ENCODE data around the gene SLC25A14.
"Not testable (repeated sequence)": the region's sequence is repeated elsewhere in the genome, so short reads cannot be mapped to it uniquely, and the experiment has no call there.

The SLC25A14 gene

GRCh38 chrX:130339408-130340222 is at the start of gene SLC25A14:
Gene SLC25A14 (plus strand): TSS chrX:130339919. CDS start chrX:130340279, 360 bp downstream.
- peaks cover 3% of the 10 kb centered on the region for H3K4me1 ChIP-seq (ENCODE audit: control insufficient read depth, insufficient read depth, low read length, unreplicated experiment)
- H3K36me3 ChIP-seq (ENCODE audit: insufficient read depth, low read length), result no peaks in the 10 kb centered on the region
- H3K79me2 ChIP-seq (ENCODE audit: control insufficient read depth, insufficient read depth, low read length, unreplicated experiment), result peaks cover 3% of the 10 kb centered on the region
- H3K4me3 ChIP-seq (ENCODE audit: low read depth, low read length), result peak within 1 kb of the TSS; percentile 89
- H3K27me3 ChIP-seq (ENCODE audit: insufficient read depth, low read length), result no peaks in the 10 kb centered on the region
- H2AFZ ChIP-seq (ENCODE audit: low read length, unreplicated experiment), result peak within 1 kb of the TSS; percentile 81
- peak within 1 kb of the TSS; percentile 16; the same call in 1 of the 2 replicates for H3K27ac ChIP-seq (ENCODE audit: low read depth, low read length)

- Histone ChIP-seq H3K4me1 (ENCODE audit: control insufficient read depth, insufficient read depth, low read length, unreplicated experiment) (peaks cover 21% of the 10 kb centered on the region), H3K27me3 (ENCODE audit: insufficient read depth, low read length) (no peaks in the 10 kb centered on the region), H3K36me3 (ENCODE audit: insufficient read depth, low read length) (no peaks in the 10 kb centered on the region), H3K4me3 (ENCODE audit: low read depth, low read length) (no peak overlapping the region), H2AFZ (ENCODE audit: low read length, unreplicated experiment) (no peak overlapping the region), H3K27ac (ENCODE audit: low read depth, low read length) (no peak overlapping the region), H3K79me2 (ENCODE audit: control insufficient read depth, insufficient read depth, low read length, unreplicated experiment) (no peaks in the 10 kb centered on the region)
Measured at GRCh38 chrX:130295519-130296296, 44.0 kb upstream of the SLC25A14 start.

GRCh38 chrX:130296297-130296678 is 43.4 kb upstream of the SLC25A14 start:
- no peak overlapping the region for H3K27ac ChIP-seq (ENCODE audit: low read depth, low read length)
- H3K4me3 ChIP-seq (ENCODE audit: low read depth, low read length), result 0 out of 2 replicates have a peak overlapping the region, but pooled peaks have one; percentile 37
- H2AFZ ChIP-seq (ENCODE audit: low read length, unreplicated experiment), result no peak overlapping the region
- no peaks in the 10 kb centered on the region for H3K36me3 ChIP-seq (ENCODE audit: insufficient read depth, low read length)
- no peaks in the 10 kb centered on the region for H3K27me3 ChIP-seq (ENCODE audit: insufficient read depth, low read length)
- H3K4me1 ChIP-seq (ENCODE audit: control insufficient read depth, insufficient read depth, low read length, unreplicated experiment), result peaks cover 21% of the 10 kb centered on the region
- no peaks in the 10 kb centered on the region for H3K79me2 ChIP-seq (ENCODE audit: control insufficient read depth, insufficient read depth, low read length, unreplicated experiment)

- Histone ChIP-seq H3K27ac (ENCODE audit: low read depth, low read length) (no peak overlapping the region; the same call in 1 of the 2 replicates), H2AFZ (ENCODE audit: low read length, unreplicated experiment) (no peak overlapping the region), H3K4me1 (ENCODE audit: control insufficient read depth, insufficient read depth, low read length, unreplicated experiment) (peaks cover 21% of the 10 kb centered on the region), H3K27me3 (ENCODE audit: insufficient read depth, low read length) (no peaks in the 10 kb centered on the region), H3K4me3 (ENCODE audit: low read depth, low read length) (no peak overlapping the region), H3K36me3 (ENCODE audit: insufficient read depth, low read length) (no peaks in the 10 kb centered on the region), H3K79me2 (ENCODE audit: control insufficient read depth, insufficient read depth, low read length, unreplicated experiment) (no peaks in the 10 kb centered on the region)
Measured at GRCh38 chrX:130296743-130297142, 43.0 kb upstream of the SLC25A14 start.

- no peaks in the 10 kb centered on the region for H3K36me3 ChIP-seq (ENCODE audit: insufficient read depth, low read length)
- H3K4me1 ChIP-seq (ENCODE audit: control insufficient read depth, insufficient read depth, low read length, unreplicated experiment), result peaks cover 21% of the 10 kb centered on the region
- no peak overlapping the region for H3K4me3 ChIP-seq (ENCODE audit: low read depth, low read length)
- H3K79me2 ChIP-seq (ENCODE audit: control insufficient read depth, insufficient read depth, low read length, unreplicated experiment), result no peaks in the 10 kb centered on the region
- H2AFZ ChIP-seq (ENCODE audit: low read length, unreplicated experiment), result no peak overlapping the region
- no peak overlapping the region for H3K27ac ChIP-seq (ENCODE audit: low read depth, low read length)
- H3K27me3 ChIP-seq (ENCODE audit: insufficient read depth, low read length), result no peaks in the 10 kb centered on the region
Measured at GRCh38 chrX:130299279-130300009, 40.3 kb upstream of the SLC25A14 start.

- Histone ChIP-seq H3K27ac (ENCODE audit: low read depth, low read length) (no peak overlapping the region), H3K27me3 (ENCODE audit: insufficient read depth, low read length) (no peaks in the 10 kb centered on the region), H3K4me1 (ENCODE audit: control insufficient read depth, insufficient read depth, low read length, unreplicated experiment) (peaks cover 21% of the 10 kb centered on the region), H2AFZ (ENCODE audit: low read length, unreplicated experiment) (no peak overlapping the region), H3K79me2 (ENCODE audit: control insufficient read depth, insufficient read depth, low read length, unreplicated experiment) (no peaks in the 10 kb centered on the region), H3K4me3 (ENCODE audit: low read depth, low read length) (no peak overlapping the region), H3K36me3 (ENCODE audit: insufficient read depth, low read length) (no peaks in the 10 kb centered on the region)
Measured at GRCh38 chrX:130300010-130300282, 39.8 kb upstream of the SLC25A14 start.

GRCh38 chrX:130301405-130301804 is 38.3 kb upstream of the SLC25A14 start:
- Histone ChIP-seq H3K36me3 (ENCODE audit: insufficient read depth, low read length) (no peaks in the 10 kb centered on the region), H3K4me3 (ENCODE audit: low read depth, low read length) (no peak overlapping the region), H3K79me2 (ENCODE audit: control insufficient read depth, insufficient read depth, low read length, unreplicated experiment) (no peaks in the 10 kb centered on the region)

GRCh38 chrX:130301977-130302376 is 37.7 kb upstream of the SLC25A14 start:
- H2AFZ ChIP-seq (ENCODE audit: low read length, unreplicated experiment), result no peak overlapping the region
- H3K4me3 ChIP-seq (ENCODE audit: low read depth, low read length), result no peak overlapping the region
- H3K27me3 ChIP-seq (ENCODE audit: insufficient read depth, low read length), result no peaks in the 10 kb centered on the region
- H3K27ac ChIP-seq (ENCODE audit: low read depth, low read length), result no peak overlapping the region
- H3K4me1 ChIP-seq (ENCODE audit: control insufficient read depth, insufficient read depth, low read length, unreplicated experiment), result peaks cover 5% of the 10 kb centered on the region
- H3K36me3 ChIP-seq (ENCODE audit: insufficient read depth, low read length), result no peaks in the 10 kb centered on the region
- no peaks in the 10 kb centered on the region for H3K79me2 ChIP-seq (ENCODE audit: control insufficient read depth, insufficient read depth, low read length, unreplicated experiment)

More at GRCh38 chrX:130301405-130301804, 38.3 kb upstream of the SLC25A14 start:
- H3K27me3 ChIP-seq (ENCODE audit: insufficient read depth, low read length), result no peaks in the 10 kb centered on the region
- no peak overlapping the region for H3K27ac ChIP-seq (ENCODE audit: low read depth, low read length)
- peaks cover 11% of the 10 kb centered on the region for H3K4me1 ChIP-seq (ENCODE audit: control insufficient read depth, insufficient read depth, low read length, unreplicated experiment)
- H2AFZ ChIP-seq (ENCODE audit: low read length, unreplicated experiment), result no peak overlapping the region

- Histone ChIP-seq H3K27ac (ENCODE audit: low read depth, low read length) (no peak overlapping the region), H3K4me1 (ENCODE audit: control insufficient read depth, insufficient read depth, low read length, unreplicated experiment) (no peaks in the 10 kb centered on the region), H2AFZ (ENCODE audit: low read length, unreplicated experiment) (no peak overlapping the region), H3K36me3 (ENCODE audit: insufficient read depth, low read length) (no peaks in the 10 kb centered on the region), H3K79me2 (ENCODE audit: control insufficient read depth, insufficient read depth, low read length, unreplicated experiment) (no peaks in the 10 kb centered on the region), H3K4me3 (ENCODE audit: low read depth, low read length) (no peak overlapping the region), H3K27me3 (ENCODE audit: insufficient read depth, low read length) (no peaks in the 10 kb centered on the region)
Measured at GRCh38 chrX:130304587-130305368, 34.9 kb upstream of the SLC25A14 start.

GRCh38 chrX:130319886-130320285 is 19.8 kb upstream of the SLC25A14 start:
- H2AFZ ChIP-seq (ENCODE audit: low read length, unreplicated experiment), result not testable (repeated sequence)

More at GRCh38 chrX:130319886-130320285, 19.8 kb upstream of the SLC25A14 start:
- H3K27me3 ChIP-seq (ENCODE audit: insufficient read depth, low read length); H3K36me3 ChIP-seq (ENCODE audit: insufficient read depth, low read length); H3K4me3 ChIP-seq (ENCODE audit: low read depth, low read length); H3K4me1 ChIP-seq (ENCODE audit: control insufficient read depth, insufficient read depth, low read length, unreplicated experiment); H3K79me2 ChIP-seq (ENCODE audit: control insufficient read depth, insufficient read depth, low read length, unreplicated experiment); H3K27ac ChIP-seq (ENCODE audit: low read depth, low read length): not testable (repeated sequence)
